ENCODE data around the gene AOPEP.
A peak's percentile ranks its signal among the peaks of the same experiment; 100 is the strongest.

DNA sequence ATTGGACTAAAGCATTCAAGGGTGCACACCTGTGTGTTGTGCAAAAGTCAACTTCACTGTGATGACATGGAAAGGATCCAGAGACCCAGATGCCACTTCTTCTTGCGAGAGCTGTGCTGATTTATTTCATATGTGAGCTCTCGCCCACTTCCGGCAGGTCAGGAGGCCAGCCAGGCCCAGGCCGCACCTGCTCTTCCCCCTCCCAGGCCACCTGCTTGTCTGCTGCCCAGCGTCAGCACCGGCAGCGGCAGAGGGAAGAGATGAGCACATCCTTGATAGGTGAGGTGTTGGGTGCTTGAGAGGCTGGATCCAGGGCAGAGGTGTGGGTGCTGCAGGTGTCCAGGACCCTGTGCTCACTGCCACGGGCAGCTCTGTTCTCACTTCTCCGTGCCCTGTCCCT, 348.1 kb downstream of the AOPEP start:
- TF ChIP-seq POLR2AphosphoS5 (IDR thresholded peaks at IDR 0.05) = peak in 1 of 3 donors; percentile 15
- TF ChIP-seq, protein P1, sequence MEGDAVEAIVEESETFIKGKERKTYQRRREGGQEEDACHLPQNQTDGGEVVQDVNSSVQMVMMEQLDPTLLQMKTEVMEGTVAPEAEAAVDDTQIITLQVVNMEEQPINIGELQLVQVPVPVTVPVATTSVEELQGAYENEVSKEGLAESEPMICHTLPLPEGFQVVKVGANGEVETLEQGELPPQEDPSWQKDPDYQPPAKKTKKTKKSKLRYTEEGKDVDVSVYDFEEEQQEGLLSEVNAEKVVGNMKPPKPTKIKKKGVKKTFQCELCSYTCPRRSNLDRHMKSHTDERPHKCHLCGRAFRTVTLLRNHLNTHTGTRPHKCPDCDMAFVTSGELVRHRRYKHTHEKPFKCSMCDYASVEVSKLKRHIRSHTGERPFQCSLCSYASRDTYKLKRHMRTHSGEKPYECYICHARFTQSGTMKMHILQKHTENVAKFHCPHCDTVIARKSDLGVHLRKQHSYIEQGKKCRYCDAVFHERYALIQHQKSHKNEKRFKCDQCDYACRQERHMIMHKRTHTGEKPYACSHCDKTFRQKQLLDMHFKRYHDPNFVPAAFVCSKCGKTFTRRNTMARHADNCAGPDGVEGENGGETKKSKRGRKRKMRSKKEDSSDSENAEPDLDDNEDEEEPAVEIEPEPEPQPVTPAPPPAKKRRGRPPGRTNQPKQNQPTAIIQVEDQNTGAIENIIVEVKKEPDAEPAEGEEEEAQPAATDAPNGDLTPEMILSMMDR (IDR thresholded peaks at IDR 0.05) = no peak
